DMS153 treated with DMSO at 0.1 percent for 48 hours (cell line): ENCODE data around the gene DPH6.
A peak's percentile ranks its signal among the peaks of the same experiment; 100 is the strongest.

ENCODE experiments used
- DNase-seq: peaks from one replicate; lab custom pipeline; 2025; ENCODE audit not compliant: unreplicated experiment; lab: John Stamatoyannopoulos, UW

DPH6 gene

GRCh38 chr15:35545316-35545823, 595 bp downstream of the DPH6 start:
- DNase-seq: no peak

- no peak for DNase-seq
These were observed 5.1 kb downstream of the DPH6 start for GRCh38 chr15:35540885-35541284.

GRCh38 chr15:35540021-35540420, 5.9 kb downstream of the DPH6 start:
- DNase-seq: no peak

DNA sequence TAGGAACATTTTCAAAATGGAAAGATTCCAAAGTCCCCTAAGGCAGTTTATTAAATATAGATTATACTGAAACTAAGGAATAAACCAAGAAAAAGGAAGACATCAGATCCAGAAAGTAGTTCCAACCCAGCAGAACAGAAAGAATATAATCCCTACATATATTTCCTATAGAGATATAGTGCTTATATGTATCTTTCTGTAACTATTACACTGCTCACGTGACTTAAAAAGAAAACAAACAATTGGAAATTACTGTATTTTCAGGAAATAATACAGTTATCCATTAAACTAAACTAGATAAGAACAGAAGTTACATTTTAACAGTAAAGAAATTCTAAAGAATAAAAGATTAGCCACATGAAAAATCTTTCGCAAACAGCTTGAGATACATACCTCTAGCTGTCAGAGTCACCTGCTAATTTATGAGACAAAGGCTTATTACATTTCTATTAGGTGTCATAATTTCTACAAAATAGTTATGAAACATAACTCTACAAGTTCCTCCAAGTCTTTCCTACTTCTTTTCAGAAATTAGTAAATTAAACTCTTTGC, 10.5 kb downstream of the DPH6 start:
- no peak for DNase-seq

DNA sequence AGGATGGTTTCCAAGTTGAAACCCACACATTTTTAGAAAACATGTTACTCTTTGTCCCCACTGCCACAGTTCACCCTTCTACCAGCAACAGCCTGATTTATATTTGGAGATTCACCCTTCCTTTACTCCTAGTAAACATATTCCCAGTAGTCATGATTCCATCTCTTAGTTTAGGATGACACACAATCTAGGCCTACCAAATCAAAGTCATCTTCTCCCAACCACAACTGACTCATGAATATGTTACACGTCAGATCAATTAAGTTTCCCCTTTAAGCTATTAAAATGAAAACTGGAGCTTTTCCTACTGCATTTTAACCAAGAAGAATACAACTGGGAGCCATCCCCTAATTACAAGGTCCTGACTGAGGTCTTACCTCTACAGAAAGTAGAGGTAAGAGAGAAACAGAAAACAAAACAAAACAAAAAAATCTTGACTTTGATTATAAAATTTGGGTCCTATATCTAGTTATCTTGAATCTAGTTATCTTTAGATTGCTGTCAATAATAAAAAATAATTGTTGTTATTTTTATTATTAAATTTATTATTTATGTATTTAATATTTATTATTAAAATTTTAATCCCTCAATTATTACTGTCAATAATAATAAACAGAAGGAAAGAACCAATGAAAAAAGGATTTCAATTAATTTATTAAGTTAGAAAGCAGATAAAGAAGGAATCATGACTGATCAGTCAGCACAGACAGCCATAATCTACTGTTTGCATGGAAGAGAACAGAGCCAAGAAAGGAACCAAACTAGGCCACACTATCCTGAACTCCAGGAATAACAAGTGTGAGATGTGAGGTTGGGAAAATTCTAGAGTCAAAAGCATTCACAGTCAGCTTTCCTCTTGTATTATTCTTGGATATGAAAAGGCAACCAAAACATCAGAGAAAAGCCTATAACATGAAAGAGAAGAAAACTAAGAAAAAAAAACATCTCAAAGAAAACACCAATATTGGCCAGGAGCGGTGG, 12.5 kb downstream of the DPH6 start:
- no peak for DNase-seq

- DNase-seq: no peak
These were observed 15.3 kb downstream of the DPH6 start for GRCh38 chr15:35530698-35531097.

DNA sequence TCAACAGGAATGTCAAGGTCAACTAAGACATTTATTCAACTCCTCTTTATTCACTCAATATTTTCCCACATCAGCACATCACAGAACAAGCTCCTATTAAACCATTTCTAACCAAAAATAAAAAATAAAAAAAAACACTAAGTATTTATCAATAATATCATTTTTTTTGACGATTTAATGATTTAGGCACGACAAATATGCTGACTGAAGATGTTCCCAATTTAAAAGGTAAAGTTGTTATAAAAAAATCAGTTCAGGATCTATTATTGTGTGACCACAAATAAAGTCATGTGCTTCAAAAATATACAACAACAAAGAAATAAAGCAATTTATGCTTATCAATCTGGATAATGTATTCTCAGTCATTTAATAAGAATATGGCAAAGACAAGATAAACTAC, 16.2 kb downstream of the DPH6 start:
- no peak for DNase-seq

- DNase-seq: no peak
These were observed 23.9 kb downstream of the DPH6 start for GRCh38 chr15:35522061-35522460.

DNA sequence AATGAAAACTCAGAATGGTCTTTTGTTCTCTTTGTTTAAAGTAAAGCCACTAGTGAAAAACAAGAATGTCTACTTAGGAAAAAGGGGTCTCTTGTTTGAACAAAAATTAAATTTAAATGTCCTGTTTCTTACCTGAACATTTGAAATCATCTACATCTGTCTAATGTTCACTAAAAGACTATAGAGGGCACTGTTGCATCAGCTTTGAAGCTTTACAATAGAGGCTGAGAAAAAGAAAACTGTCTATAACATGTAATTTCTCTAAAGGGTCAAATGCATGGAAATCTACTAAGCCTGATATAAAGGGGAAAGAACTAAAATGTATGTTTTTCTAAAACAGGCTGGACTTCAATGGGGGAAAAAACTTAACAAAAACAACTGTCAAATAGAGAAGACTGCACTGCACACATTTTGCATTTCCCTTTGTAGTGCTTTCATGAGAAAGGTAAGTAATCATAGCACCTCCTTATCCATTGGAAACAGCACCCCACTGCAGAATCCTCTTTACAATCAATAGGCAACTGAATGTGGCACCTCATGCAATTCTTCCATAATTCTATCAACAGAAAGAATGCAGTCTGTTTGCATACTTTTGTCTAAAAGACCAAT, 26.3 kb downstream of the DPH6 start:
- peak; percentile 4 for DNase-seq

DNA sequence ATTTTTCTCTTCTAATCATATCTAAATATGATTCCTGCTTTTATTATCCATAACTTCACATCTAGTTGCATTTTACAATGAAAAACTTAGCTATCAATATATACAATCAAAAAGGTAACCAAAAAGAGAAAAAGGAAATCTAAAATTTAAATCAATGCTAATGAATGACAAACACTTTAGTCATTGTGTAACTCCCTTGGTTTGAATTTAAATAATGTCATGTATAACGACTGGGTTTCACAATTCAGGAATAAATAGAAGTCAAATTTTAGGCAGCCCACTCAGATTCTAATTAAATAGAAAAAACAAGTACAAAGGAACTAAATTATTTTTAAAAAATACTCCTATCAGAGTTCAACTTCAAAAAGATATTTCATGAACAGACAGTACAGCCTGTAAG, 26.9 kb downstream of the DPH6 start:
- DNase-seq: no peak

GRCh38 chr15:35514759-35515158, 31.2 kb downstream of the DPH6 start:
- DNase-seq: no peak

DNA sequence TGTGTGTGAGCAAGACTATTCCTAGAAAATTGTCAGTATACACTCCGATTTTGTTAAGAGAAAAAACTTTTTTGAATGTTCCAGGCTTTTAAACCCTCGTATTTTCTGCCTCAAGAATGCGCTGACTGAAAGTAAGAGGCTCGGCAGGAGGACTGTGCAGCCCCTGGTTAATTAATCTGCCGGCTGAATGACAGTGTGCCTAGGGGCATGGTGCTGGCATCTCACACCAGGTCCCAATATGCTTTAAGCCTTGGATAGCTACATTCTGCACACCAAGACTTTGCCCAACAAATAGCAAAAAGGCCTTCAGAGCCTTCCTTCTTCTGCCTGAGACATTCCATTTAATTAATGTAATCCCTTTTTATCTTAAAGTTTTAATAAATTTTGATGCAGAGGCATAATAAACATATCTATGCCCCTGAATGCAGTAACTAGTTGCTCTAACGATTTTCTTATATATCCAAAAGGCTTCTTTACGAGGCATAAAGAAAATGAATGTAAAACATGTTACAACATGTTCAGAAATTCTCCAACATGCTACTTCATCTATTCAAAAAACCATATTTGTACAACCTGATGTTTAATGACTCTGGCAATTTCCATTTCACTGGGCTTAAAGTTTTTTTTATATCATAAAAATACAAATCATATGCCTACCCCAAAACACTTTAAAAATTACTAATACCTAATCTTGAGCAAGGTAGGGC, 37.9 kb downstream of the DPH6 start:
- DNase-seq: no peak

- no peak for DNase-seq
These were observed 39.6 kb downstream of the DPH6 start for GRCh38 chr15:35506272-35506870.

- DNase-seq: no peak
These were observed 40.2 kb downstream of the DPH6 start for GRCh38 chr15:35505809-35506208.

- DNase-seq: no peak
These were observed 40.8 kb downstream of the DPH6 start for GRCh38 chr15:35505141-35505540.

GRCh38 chr15:35499723-35500122, 46.2 kb downstream of the DPH6 start:
- DNase-seq: no peak

- no peak for DNase-seq
These were observed 49.4 kb downstream of the DPH6 start for GRCh38 chr15:35496585-35496984.

DNA sequence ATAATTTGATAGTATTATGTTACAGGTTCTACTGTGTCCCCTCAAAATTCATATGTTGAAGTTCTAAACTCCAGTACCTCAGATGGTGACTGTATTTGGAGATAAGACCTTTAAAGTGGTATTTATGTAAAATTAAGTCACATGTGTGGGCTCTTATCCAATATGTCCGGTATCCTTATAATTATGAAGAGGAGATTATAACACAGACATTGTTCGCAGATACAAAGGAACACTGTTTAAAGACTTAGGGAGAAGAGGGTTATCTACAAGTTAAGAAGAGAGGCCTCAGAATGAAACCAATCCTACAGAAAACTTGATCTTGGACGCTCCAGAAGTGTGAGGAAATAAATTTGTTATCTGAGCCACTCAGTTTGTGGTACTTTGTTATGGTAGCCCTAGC, 50.9 kb downstream of the DPH6 start:
- DNase-seq: no peak

- no peak for DNase-seq
These were observed 54.0 kb downstream of the DPH6 start for GRCh38 chr15:35491999-35492398.

DNA sequence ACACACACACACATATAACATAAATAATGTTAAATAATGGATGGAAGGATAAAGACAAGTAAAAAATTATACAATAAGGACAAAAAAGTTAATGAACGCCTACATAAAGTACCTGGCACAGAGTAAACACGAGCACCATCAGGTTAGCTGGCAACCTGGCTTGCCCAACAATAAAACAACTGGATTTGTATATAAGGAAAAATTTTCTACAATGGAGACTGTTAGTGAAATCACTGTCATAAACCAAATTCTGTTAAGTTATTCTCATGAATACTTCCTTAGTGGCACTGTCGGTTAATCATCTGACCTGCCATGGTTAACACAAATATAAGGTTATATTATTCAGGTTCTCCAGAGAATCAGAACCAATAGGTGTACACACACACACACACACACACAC, 54.8 kb downstream of the DPH6 start:
- no peak for DNase-seq

DNA sequence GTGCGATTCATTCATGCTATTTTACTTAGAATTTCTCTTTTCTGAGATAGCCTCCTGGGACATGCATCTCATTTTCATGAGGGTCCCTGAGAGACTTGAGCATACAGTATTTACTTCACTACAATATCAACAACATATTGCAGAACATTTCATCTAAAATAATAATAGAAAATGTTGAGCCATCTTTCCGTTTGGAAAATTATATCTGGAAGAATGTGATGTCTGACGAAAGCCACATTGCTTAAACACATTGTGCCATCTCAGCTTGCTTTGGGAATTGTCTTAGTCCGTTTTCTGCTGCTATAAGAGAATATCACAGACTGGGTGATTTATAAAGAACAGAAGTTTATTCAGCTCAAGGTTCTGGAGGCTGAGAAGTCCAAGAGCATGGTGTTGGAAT, 55.5 kb downstream of the DPH6 start:
- no peak for DNase-seq
